ENCODE measurements around the gene COL7A1.

The COL7A1 gene

DNA sequence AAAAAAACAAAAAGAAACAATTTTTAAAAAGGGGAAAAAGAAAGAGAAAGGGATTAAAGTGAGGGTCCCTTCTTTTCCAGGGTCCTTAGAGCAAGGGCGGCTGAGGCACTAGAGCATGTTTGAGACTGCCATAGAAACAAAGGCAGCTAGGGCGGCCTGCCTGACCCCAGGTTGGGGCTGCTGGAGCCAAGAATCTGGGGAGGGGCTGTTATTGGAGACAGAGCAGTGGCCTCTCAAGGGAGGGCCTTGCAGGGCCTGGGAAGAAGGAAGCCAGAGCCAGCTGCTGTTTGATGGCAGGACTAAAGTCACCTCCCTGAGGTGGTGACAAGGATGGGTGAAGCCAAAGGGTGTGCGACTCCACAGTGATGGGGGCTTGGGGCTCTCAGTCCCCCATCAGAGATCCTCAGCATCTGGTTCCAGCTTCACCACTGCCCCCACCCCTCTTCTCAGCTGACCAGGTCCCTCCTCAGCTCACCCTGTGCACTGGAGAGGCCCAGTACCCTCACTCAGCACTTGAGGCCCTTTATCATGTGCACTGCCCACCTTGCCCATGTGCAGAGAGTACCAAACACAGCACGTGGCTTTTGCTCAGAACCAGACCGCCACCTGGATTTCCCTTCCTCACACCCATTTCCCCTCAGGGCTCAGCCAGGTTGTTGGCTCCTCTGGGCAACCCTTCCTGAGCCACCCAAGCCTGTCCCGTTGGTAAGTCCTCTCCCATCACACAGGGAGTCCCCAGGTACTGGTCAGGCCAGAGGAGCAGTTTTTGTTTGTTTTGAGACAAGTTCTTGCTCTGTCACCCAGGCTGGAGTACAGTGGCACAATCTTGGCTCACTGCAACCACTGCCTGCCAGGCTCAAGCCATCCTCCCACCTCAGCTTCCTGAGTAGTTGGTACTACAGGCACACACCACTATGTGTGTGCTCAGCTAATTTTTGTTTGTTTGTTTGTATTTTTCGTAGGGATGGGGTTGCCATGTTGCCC is 24.7 kb upstream of the COL7A1 start:
- no peak for DNase-seq (ENCODE audit: low read depth)

- no peak for DNase-seq (ENCODE audit: low read depth)
Measured at GRCh38 chr3:48617559-48617958, 22.4 kb upstream of the COL7A1 start.

DNA sequence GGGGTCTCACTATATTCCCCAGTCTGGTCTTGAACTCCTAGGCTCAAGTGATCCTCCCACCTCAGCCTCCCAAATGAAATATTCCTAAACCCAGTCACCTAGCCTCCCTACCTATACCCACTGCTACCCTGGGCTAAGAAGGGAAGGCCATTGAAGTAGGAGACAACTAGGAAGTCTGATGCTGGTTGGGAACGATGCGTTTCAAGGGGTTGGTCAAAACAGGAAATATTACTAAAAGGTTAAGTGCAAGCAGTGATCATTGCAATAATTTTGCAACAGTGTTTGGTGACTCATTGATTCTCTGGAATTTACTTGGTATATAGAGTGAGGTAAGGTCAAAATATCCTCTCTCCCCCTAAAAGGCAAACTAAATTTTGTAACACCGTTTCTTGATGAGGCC is 18.9 kb upstream of the COL7A1 start:
- DNase-seq (ENCODE audit: low read depth) = no peak

DNA sequence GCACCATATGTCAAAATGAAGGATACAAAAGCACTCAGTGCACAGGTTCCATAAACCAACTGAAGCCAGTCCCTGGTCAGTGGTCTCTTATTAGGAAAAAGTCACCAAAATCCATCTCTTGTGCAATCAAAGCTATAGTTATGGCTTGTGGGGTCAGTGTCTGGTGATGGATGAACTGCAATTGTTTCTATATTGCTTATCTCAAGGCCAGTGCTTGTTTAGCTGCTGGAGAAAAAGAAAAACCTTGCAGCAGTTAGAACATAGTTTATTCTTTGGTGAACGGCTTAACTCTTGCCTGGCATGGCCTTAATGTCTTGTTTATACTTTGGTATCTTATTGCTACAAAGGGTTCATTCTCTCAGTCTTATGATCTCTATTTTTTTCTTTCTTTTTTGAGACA is 17.2 kb upstream of the COL7A1 start:
- no peak for DNase-seq (ENCODE audit: low read depth)

DNA sequence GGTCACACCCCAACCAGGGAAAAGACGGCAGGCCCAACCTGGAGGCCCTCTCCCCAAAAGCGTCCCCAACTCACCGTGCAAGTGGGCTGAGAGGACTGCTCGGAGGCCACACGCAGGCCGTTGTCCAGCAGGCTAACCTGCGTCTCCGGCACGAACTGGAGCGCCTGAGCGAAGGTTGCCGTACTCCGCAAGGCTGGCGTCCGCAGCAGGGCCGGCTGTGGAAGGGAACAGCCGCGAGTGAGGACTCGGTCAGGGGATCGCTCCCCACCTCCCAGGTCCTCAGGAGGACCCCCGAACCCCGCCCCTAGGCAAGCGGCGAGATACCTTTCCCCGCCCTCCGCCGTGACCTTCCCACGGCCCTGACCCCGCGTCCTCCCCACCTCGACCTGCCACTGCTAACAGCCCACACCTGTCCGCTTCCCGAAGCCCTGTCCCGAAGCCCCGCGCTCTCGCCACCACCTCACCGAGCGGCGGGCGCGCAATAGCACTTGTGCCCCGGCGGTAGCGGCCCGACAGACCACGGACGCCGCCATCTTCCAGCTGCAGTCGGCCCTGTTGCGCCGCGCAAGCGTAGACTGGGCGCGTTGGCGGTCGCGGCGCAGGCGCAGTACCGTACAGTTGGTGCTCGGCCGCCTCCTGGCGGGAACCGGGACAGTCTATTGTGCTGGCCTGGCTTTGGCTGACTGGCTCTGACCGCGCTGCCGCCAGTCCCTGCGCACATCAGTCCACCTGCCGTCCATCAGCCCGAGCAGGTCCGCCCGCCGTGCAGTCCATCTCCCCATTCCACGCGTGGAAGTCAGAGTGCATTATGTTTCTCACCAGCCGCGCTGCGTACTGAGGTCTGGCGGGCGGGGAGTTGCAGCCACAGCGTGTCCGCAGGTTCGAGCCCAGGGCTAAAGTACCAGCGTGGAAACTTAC is 14.2 kb upstream of the COL7A1 start, which contains the start of gene UQCRC1:
UQCRC1 (minus strand) TSS at position 559 of the 918 bp plus-strand sequence; CDS start at position 533, 26 bp downstream.
- peak; percentile 85 for DNase-seq (ENCODE audit: low read depth)

GRCh38 chr3:48607519-48607918 is 12.4 kb upstream of the COL7A1 start:
- no peak for DNase-seq (ENCODE audit: low read depth)

DNA sequence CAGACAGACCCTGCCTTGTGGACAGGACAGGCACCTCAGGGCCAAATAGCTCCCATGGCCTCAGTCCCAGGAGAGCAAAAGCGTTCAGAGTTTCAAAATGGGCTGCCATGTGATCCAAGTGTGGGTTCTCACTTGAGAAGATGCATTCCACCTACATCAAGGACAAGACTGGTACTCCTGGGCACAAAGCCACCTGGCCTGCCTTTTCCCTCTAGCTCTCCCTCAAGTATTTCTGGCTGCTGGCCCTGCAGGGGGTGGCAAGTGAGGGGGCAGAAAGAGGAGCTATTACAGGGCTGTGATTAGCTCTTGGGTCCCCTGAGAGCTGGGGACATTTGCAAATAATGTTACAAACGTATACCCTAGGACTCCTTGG is 6.5 kb upstream of the COL7A1 start:
- DNase-seq (ENCODE audit: low read depth) = no peak

DNA sequence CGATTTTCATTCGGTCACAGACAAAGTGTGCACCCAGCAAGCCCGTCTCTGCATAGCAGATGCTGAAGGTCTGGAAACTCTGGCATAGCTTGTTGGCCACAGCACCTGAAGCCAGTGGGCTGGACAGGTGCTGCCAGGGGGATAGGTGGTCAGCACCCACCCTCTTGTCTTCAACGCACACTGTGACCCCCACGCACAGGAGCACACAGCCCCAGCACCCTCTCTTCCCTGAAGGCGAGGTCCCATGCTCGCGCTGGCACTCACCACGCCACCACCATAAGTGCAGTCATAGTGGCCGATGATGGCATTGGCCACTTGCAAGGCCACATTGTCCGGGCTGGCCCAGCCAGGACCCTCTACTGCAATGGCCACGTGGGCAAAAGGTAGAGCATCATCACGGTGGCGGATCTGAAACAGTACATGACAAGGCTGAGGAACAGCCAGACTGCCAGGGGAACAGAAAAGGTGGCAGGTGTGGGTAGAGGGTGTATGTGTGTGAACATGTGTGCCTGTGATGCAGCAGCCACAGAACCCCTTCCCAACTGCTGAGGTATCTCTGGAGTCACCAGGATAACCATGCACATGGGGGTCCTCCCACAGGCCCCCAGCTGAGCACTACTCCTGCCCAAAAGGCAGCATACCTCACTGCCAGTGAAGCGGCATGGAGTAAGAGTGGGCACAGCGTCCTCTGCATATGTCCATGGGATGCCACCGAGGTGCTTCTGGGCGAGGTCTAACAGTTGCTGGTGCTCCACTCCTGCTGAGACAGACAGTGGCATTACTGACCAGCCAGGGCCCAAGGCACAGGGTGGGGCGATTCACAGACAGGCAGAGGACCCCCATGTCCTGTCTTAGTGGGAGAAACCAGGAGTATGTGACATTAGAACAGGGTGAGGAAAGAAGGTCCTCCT is 5.8 kb upstream of the COL7A1 start:
- DNase-seq (ENCODE audit: low read depth) = no peak

DNA sequence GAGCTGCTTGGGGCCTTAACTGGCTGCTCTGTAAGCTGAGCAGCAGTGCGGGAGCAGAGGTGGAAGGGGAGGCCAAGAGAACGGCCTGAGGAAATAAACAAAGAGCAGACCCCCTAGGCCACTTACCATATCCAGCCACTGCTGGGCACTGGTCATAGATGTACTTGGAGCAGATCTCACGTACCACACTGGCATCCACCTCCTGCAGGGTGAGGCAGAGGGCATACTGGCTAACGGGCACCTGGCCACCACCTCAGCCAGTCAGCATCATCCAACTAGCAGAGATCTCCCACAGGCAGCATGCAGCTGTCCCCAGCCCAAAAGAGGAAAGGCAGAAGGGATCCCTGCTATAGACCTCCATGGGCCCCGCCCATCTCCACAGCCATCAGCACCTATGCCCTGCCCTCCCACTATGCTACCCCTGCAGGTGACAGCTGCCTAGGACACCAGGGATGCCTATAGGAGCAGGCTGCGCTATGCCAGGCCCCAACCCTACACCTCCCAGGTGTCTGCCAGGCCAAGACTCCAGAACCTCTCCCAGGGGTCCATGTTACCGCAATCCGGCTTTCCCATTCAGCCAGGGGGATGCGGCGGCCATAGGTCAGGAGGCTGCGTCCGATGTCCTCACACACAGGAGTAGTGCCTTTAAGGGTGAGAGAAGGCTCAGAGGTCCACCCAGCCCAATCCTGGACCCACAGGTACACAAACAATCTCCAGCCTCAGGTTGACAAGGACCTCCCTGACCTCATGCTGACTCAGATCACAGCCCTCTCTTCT is 4.6 kb upstream of the COL7A1 start:
- DNase-seq (ENCODE audit: low read depth) = no peak

- DNase-seq (ENCODE audit: low read depth) = no peak
Measured at GRCh38 chr3:48599077-48599501, 4.0 kb upstream of the COL7A1 start.

DNA sequence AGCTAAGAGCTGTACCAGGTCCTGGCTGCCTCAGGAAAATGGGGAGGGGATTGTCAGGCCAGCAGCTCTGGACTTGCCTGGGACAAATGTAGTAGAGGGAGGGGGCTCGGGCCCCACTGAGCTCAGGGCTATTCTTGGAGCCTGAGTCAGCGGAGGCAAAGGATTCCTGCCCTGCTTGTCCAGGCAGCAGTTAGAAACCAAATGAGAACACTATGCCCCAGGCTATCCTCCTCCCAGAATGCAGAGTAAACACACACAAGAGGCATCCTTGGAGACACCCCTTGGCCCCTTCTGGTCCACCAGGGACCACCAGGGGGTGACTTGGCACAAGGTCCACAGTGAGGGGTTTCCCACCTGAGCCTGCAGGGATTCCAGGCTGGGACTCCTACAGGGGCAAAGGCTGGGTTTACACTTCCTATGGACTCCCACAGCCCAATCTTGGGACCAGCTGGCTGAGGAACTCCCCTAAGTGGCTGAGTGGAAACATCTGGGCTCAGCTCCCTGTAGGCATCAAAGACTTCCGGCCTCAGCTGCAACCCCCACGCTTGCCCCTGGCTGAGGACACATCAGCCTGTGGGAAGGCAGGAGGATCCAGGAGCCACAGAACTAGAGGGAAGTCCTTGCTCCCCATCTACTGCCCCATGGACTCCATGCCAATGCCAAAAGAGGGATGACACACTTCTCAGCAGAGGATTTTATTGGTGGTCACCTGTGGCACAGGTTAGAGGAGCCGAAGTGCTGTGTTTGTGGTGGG is 3.4 kb upstream of the COL7A1 start:
- no peak for DNase-seq (ENCODE audit: low read depth)

DNA sequence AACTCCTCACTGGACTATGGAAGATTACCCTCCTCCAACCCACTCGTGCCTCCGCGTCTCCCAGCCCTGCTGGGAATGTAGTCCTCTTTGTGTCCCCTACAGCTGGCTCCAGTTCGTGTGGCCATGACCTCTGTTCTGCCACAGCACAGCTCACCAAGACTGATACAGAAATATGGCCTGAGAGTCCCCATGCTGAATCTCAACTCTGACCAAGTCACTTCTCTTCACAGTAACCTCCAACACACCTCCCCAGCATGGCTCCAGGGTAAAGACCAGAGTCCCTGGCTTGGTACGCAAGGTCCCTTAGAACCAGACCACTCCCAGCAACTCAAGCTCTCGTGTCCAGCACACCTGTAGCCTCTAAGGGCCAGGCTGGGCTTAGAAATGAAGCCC is 2.3 kb upstream of the COL7A1 start:
- no peak for DNase-seq (ENCODE audit: low read depth)

DNA sequence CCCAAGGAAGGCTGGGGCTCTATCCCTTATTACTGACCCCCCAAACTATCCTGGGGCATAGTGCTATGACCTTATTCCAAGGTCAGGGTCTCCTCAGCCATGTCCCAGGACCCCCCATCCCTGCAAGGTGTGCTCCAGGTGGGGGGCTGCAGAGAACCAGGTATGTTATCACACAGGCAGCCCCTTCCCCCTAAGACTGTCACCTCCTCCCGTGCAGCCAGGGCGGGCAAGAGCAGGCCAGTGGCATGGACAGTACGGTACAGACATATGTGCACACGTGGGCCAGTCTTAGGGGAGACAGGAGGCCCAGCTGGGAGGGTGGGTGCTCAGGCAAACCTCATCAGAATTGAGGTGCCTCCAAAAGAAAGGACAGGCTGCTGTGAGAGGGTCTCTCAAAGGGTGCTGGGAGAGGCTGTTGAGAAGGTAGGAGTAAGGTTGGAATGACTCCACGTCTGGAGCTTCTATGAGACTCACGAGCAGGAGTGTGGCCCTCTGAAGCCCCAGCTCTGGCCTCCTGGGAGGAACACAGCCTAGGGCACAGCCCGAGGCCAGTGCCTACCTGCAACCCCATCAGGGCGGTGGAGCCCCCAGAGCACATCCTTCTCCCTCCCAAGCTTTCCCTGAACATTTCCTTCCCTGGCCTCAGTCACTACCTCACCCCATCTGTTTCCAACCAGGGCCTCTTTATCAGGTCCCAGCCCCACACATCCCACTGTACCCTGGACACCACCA is 1.7 kb upstream of the COL7A1 start:
- no peak for DNase-seq (ENCODE audit: low read depth)

GRCh38 chr3:48596157-48596556 is 1.0 kb upstream of the COL7A1 start:
- no peak for DNase-seq (ENCODE audit: low read depth)

- DNase-seq (ENCODE audit: low read depth) = no peak
Measured at GRCh38 chr3:48595526-48596121, 495 bp upstream of the COL7A1 start.

GRCh38 chr3:48594417-48595049 is 596 bp downstream of the COL7A1 start:
- DNase-seq (ENCODE audit: low read depth) = no peak

DNA sequence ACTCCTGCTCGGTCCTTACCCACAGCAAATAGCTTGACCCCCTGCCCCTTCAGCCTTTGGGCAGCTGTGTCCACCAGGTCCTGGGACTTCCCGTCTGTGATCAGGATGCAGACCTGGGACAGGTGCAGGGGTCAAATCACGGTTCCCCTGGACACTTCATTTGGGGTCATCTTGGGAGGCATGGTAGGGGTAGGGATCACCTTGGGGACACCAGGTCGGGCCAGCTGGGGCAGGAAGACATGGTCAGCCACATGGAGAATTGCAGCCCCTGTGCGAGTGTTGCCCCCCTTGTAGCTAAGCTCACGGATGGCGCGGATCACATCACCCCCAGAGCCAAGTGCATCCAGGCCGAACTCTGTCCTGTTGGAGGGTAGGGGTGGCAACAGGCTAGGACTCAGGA is 1.8 kb downstream of the COL7A1 start:
- DNase-seq (ENCODE audit: low read depth) = no peak

GRCh38 chr3:48592519-48593087 is 2.5 kb downstream of the COL7A1 start:
- no peak for DNase-seq (ENCODE audit: low read depth)

Measured in stimulated activated CD8-positive, alpha-beta memory T cell treated with anti-CD3 and anti-CD28 coated beads, Interleukin-4, amount 100 ng/mL, for 24 hours (primary cell).